Fibroblast of mammary gland (primary cell): ENCODE data around the gene SUN5.

Source experiments
- DNase-seq: peaks from one replicate; pipeline ENCODE4 v3.0.0-alpha.2; 2010; ENCODE audit warnings: low read depth
- H3K4me3 ChIP-seq: 2 replicates; pipeline ENCODE4 v1.5.1; 2011; ENCODE audit warnings: low read depth, mild to moderate bottlenecking, low read length, moderate library complexity; ENCODE audit not compliant: control insufficient read depth
- TF ChIP-seq, protein P1 (sequence below): conservative IDR thresholded peaks from 2 replicates; pipeline ENCODE4 v1.5.1; 2011; ENCODE audit warnings: low read depth, low read length, inconsistent platforms; ENCODE audit not compliant: control insufficient read depth, insufficient read depth

SUN5 gene

GRCh38 chr20:33019465-33020277 lies 15.4 kb upstream of the SUN5 start:
- H3K4me3 ChIP-seq: no peak overlapping the region
- no peak for DNase-seq
- TF ChIP-seq, protein P1, sequence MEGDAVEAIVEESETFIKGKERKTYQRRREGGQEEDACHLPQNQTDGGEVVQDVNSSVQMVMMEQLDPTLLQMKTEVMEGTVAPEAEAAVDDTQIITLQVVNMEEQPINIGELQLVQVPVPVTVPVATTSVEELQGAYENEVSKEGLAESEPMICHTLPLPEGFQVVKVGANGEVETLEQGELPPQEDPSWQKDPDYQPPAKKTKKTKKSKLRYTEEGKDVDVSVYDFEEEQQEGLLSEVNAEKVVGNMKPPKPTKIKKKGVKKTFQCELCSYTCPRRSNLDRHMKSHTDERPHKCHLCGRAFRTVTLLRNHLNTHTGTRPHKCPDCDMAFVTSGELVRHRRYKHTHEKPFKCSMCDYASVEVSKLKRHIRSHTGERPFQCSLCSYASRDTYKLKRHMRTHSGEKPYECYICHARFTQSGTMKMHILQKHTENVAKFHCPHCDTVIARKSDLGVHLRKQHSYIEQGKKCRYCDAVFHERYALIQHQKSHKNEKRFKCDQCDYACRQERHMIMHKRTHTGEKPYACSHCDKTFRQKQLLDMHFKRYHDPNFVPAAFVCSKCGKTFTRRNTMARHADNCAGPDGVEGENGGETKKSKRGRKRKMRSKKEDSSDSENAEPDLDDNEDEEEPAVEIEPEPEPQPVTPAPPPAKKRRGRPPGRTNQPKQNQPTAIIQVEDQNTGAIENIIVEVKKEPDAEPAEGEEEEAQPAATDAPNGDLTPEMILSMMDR: no peak

DNA sequence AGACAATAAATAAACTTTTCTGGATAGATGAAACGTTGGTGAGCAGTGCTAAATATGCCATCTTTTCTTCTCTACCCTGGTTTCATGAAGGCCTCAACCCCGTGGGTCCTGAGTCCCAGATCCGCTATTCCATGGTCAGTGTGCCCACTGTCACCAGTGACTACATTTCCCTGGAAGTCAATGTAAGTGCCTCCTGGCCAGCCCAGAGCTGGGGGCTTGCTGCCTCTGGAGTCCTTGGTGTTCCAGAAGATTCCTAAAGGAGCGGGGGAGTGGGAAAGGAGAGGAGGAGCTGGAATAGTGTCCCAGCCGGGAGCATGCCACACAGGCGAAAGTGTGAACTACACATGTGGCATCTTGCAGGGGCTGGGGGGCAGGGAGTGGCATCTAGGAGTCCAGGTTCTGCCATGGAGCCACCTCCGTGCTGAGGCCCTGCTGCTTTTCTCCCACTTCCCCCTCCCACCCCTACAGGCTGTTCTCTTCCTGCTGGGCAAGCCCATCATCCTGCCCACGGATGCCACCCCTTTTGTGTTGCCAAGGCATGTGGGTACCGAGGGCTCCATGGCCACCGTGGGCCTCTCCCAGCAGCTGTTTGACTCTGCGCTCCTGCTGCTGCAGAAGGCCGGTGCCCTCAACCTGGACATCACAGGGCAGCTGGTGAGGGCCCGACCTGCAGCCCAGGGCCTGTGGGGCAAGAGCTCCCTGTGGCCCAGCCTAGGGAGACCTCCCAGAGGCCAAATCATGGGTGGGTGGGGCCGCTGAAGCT lies 14.1 kb upstream of the SUN5 start:
- TF ChIP-seq, protein P1: no peak
- H3K4me3 ChIP-seq: no peak overlapping the region
- no peak for DNase-seq

- TF ChIP-seq, protein P1: no peak
- DNase-seq: no peak
Measured at GRCh38 chr20:33017542-33017941, 13.3 kb upstream of the SUN5 start.

GRCh38 chr20:33016581-33017109 lies 12.4 kb upstream of the SUN5 start:
- TF ChIP-seq, protein P1: no peak
- no peak for DNase-seq
- no peak overlapping the region for H3K4me3 ChIP-seq

More at GRCh38 chr20:33017542-33017941, 13.3 kb upstream of the SUN5 start:
- no peak overlapping the region for H3K4me3 ChIP-seq

- TF ChIP-seq, protein P1: no peak
- no peak for DNase-seq
Measured at GRCh38 chr20:33015700-33016580, 11.7 kb upstream of the SUN5 start.

GRCh38 chr20:33015114-33015484 lies 10.9 kb upstream of the SUN5 start:
- no peak overlapping the region for H3K4me3 ChIP-seq
- TF ChIP-seq, protein P1: no peak
- DNase-seq: no peak

More at GRCh38 chr20:33015700-33016580, 11.7 kb upstream of the SUN5 start:
- no peak overlapping the region for H3K4me3 ChIP-seq
